HEK293 (cell line): ENCODE data around the gene SLC35G6.
A peak's percentile ranks its signal among the peaks of the same experiment; 100 is the strongest.

Experiments used
- HIC1 ChIP-seq: fragments of 450-650 bp; formaldehyde crosslinking; IDR thresholded peaks from 2 replicates; pipeline ENCODE4 v1.5.1; 2016; ENCODE audit warnings: missing biosample characterization, missing genetic modification characterization
- KLF17 ChIP-seq: fragments of 450-650 bp; formaldehyde crosslinking; IDR thresholded peaks from 2 replicates; pipeline ENCODE4 v1.5.1; 2016; ENCODE audit warnings: missing biosample characterization, missing genetic modification characterization
- SETDB1 ChIP-seq: IDR thresholded peaks from one replicate; pipeline ENCODE4 v1.6.1; 2017; ENCODE audit warnings: mild to moderate bottlenecking, low read length, moderate library complexity, mixed read lengths; ENCODE audit not compliant: insufficient read length
- TRIM28 ChIP-seq: IDR thresholded peaks from 2 replicates; pipeline ENCODE4 v1.6.1; 2011; ENCODE audit warnings: low read length, control low read depth, borderline replicate concordance
- YY1 ChIP-seq: fragments of 450-650 bp; formaldehyde crosslinking; IDR thresholded peaks from 2 replicates; pipeline ENCODE4 v1.5.1; 2018; ENCODE audit warnings: missing biosample characterization, missing genetic modification characterization
- ZBTB17 ChIP-seq: fragments of 450-650 bp; formaldehyde crosslinking; IDR thresholded peaks from 2 replicates; pipeline ENCODE4 v1.5.1; 2016; ENCODE audit warnings: missing biosample characterization, missing genetic modification characterization
- ZEB2 ChIP-seq: fragments of 450-650 bp; formaldehyde crosslinking; IDR thresholded peaks from 2 replicates; pipeline ENCODE4 v1.5.1; 2016; ENCODE audit warnings: missing biosample characterization, missing genetic modification characterization
- ZNF174 ChIP-seq: fragments of 450-650 bp; formaldehyde crosslinking; IDR thresholded peaks from 2 replicates; pipeline ENCODE4 v1.5.0; 2017; ENCODE audit warnings: missing biosample characterization, mild to moderate bottlenecking, missing genetic modification characterization
- ZNF335 ChIP-seq: fragments of 450-650 bp; formaldehyde crosslinking; conservative IDR thresholded peaks from 2 replicates; pipeline ENCODE4 v1.5.1; 2016; ENCODE audit warnings: missing biosample characterization, missing genetic modification characterization
- ZNF341 ChIP-seq: fragments of 450-650 bp; formaldehyde crosslinking; IDR thresholded peaks from 2 replicates; pipeline ENCODE4; 2016; ENCODE audit warnings: low read depth, missing biosample characterization, missing genetic modification characterization
- ZNF626 ChIP-seq: fragments of 450-650 bp; sonication (Bioruptor Pico); formaldehyde crosslinking; IDR thresholded peaks from 2 replicates; pipeline ENCODE4 v1.5.1; 2018; ENCODE audit warnings: missing biosample characterization, missing genetic modification characterization, inconsistent platforms
- ZNF660 ChIP-seq: fragments of 450-650 bp; IDR thresholded peaks from 2 replicates; pipeline ENCODE4 v1.5.1; 2018; ENCODE audit warnings: missing biosample characterization, mild to moderate bottlenecking, missing genetic modification characterization
- ZNF76 ChIP-seq: fragments of 450-650 bp; formaldehyde crosslinking; IDR thresholded peaks from 2 replicates; pipeline ENCODE4; 2016; ENCODE audit warnings: low read depth, missing biosample characterization, missing genetic modification characterization, borderline replicate concordance
- TF ChIP-seq, protein P1 (sequence below): fragments of 450-650 bp; formaldehyde crosslinking; IDR thresholded peaks from 2 replicates; pipeline ENCODE4 v1.5.1; 2017; ENCODE audit warnings: missing biosample characterization, missing genetic modification characterization
- TF ChIP-seq, protein P2 (sequence below): fragments of 450-650 bp; formaldehyde crosslinking; IDR thresholded peaks from 2 replicates; pipeline ENCODE4 v1.5.1; 2017; ENCODE audit warnings: missing biosample characterization, missing genetic modification characterization
- TF ChIP-seq, protein P3 (sequence below): sonication (generic); formaldehyde crosslinking; IDR thresholded peaks from 2 replicates; pipeline ENCODE4 v1.8.1; 2022; ENCODE audit warnings: mild to moderate bottlenecking, moderate library complexity, missing genetic modification reagents
- TF ChIP-seq, protein P4 (sequence below): fragments of 450-650 bp; formaldehyde crosslinking; IDR thresholded peaks from 2 replicates; pipeline ENCODE4 v1.5.1; 2016; ENCODE audit warnings: missing biosample characterization, missing genetic modification characterization, borderline replicate concordance

Gene SLC35G6

GRCh38 chr17:7440113-7440833 is 41.0 kb upstream of the SLC35G6 start (continued):
- TF ChIP-seq, protein P1, sequence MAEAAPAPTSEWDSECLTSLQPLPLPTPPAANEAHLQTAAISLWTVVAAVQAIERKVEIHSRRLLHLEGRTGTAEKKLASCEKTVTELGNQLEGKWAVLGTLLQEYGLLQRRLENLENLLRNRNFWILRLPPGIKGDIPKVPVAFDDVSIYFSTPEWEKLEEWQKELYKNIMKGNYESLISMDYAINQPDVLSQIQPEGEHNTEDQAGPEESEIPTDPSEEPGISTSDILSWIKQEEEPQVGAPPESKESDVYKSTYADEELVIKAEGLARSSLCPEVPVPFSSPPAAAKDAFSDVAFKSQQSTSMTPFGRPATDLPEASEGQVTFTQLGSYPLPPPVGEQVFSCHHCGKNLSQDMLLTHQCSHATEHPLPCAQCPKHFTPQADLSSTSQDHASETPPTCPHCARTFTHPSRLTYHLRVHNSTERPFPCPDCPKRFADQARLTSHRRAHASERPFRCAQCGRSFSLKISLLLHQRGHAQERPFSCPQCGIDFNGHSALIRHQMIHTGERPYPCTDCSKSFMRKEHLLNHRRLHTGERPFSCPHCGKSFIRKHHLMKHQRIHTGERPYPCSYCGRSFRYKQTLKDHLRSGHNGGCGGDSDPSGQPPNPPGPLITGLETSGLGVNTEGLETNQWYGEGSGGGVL (tag by site-specific recombination), result peak; percentile 65
- TF ChIP-seq, protein P2, sequence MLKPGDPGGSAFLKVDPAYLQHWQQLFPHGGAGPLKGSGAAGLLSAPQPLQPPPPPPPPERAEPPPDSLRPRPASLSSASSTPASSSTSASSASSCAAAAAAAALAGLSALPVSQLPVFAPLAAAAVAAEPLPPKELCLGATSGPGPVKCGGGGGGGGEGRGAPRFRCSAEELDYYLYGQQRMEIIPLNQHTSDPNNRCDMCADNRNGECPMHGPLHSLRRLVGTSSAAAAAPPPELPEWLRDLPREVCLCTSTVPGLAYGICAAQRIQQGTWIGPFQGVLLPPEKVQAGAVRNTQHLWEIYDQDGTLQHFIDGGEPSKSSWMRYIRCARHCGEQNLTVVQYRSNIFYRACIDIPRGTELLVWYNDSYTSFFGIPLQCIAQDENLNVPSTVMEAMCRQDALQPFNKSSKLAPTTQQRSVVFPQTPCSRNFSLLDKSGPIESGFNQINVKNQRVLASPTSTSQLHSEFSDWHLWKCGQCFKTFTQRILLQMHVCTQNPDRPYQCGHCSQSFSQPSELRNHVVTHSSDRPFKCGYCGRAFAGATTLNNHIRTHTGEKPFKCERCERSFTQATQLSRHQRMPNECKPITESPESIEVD (tag by site-specific recombination), result no peak
- TF ChIP-seq ZNF626 (no peak), ZNF341 (tag by site-specific recombination) (no peak), ZNF76 (peak; percentile 81), ZBTB17 (tag by site-specific recombination) (peak; percentile 86), ZNF660 (no peak), SETDB1 (no peak), HIC1 (tag by site-specific recombination) (peak; percentile 75), YY1 (tag by site-specific recombination) (0 out of 2 replicates have a peak, but pooled peaks have one; percentile 20), TRIM28 (no peak), ZNF335 (tag by site-specific recombination) (peak; percentile 92; the same call in 1 of the 2 replicates), ZEB2 (tag by site-specific recombination) (peak; percentile 81), KLF17 (tag by site-specific recombination) (peak; percentile 75; the same call in 1 of the 2 replicates), ZNF174 (no peak)
- TF ChIP-seq, protein P3, sequence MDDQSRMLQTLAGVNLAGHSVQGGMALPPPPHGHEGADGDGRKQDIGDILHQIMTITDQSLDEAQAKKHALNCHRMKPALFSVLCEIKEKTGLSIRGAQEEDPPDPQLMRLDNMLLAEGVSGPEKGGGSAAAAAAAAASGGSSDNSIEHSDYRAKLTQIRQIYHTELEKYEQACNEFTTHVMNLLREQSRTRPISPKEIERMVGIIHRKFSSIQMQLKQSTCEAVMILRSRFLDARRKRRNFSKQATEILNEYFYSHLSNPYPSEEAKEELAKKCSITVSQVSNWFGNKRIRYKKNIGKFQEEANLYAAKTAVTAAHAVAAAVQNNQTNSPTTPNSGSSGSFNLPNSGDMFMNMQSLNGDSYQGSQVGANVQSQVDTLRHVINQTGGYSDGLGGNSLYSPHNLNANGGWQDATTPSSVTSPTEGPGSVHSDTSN (CRISPR knock-in tag), result no peak
- TF ChIP-seq, protein P4, sequence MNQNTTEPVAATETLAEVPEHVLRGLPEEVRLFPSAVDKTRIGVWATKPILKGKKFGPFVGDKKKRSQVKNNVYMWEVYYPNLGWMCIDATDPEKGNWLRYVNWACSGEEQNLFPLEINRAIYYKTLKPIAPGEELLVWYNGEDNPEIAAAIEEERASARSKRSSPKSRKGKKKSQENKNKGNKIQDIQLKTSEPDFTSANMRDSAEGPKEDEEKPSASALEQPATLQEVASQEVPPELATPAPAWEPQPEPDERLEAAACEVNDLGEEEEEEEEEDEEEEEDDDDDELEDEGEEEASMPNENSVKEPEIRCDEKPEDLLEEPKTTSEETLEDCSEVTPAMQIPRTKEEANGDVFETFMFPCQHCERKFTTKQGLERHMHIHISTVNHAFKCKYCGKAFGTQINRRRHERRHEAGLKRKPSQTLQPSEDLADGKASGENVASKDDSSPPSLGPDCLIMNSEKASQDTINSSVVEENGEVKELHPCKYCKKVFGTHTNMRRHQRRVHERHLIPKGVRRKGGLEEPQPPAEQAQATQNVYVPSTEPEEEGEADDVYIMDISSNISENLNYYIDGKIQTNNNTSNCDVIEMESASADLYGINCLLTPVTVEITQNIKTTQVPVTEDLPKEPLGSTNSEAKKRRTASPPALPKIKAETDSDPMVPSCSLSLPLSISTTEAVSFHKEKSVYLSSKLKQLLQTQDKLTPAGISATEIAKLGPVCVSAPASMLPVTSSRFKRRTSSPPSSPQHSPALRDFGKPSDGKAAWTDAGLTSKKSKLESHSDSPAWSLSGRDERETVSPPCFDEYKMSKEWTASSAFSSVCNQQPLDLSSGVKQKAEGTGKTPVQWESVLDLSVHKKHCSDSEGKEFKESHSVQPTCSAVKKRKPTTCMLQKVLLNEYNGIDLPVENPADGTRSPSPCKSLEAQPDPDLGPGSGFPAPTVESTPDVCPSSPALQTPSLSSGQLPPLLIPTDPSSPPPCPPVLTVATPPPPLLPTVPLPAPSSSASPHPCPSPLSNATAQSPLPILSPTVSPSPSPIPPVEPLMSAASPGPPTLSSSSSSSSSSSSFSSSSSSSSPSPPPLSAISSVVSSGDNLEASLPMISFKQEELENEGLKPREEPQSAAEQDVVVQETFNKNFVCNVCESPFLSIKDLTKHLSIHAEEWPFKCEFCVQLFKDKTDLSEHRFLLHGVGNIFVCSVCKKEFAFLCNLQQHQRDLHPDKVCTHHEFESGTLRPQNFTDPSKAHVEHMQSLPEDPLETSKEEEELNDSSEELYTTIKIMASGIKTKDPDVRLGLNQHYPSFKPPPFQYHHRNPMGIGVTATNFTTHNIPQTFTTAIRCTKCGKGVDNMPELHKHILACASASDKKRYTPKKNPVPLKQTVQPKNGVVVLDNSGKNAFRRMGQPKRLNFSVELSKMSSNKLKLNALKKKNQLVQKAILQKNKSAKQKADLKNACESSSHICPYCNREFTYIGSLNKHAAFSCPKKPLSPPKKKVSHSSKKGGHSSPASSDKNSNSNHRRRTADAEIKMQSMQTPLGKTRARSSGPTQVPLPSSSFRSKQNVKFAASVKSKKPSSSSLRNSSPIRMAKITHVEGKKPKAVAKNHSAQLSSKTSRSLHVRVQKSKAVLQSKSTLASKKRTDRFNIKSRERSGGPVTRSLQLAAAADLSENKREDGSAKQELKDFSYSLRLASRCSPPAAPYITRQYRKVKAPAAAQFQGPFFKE (tag by site-specific recombination), result 0 out of 2 replicates have a peak, but pooled peaks have one; percentile 71
